Stomach (tissue), 4 donors: Measurements from ENCODE around the gene THSD4.

Experiments used
- CTCF ChIP-seq, 7 experiments: fragments of 450-650 bp in 4 of 7; fragments of 200-600 bp in 3 of 7; sonication (generic) in 3 of 7; IDR thresholded peaks; one replicate each; pipeline ENCODE4 v1.5.1; 2016 to 2019; ENCODE audit warnings: antibody characterized with exemption in 7 of 7, control low read depth in 2 of 7, mild to moderate bottlenecking in 1 of 7
- EP300 ChIP-seq: sonication (generic); formaldehyde crosslinking; IDR thresholded peaks from one replicate; pipeline ENCODE4 v1.6.1; 2017; ENCODE audit warnings: antibody characterized with exemption
- POLR2A ChIP-seq, 4 donors: fragments of 450-650 bp; IDR thresholded peaks; one replicate each; pipeline ENCODE4 v1.6.1; 2016; ENCODE audit warnings: antibody characterized with exemption in 4 of 4, control low read depth in 2 of 4, mild to moderate bottlenecking in 1 of 4, moderate library complexity in 1 of 4
- POLR2AphosphoS5 ChIP-seq, 3 donors: sonication (generic); formaldehyde crosslinking; IDR thresholded peaks; one replicate each; pipeline ENCODE4 v1.6.1; 2016; ENCODE audit warnings: antibody characterized with exemption in 3 of 3

GRCh38 chr15:71515375-71516186, 400.3 kb downstream of the THSD4 start:
- no peak for TF ChIP-seq CTCF (IDR thresholded peaks at IDR 0.05)
- TF ChIP-seq POLR2AphosphoS5 (IDR thresholded peaks at IDR 0.05), result no peak
- no peak for TF ChIP-seq POLR2A (IDR thresholded peaks at IDR 0.05)
- TF ChIP-seq EP300, result no peak
